Liver (tissue), 8 donors: Measurements from ENCODE around the gene CCR5AS.
A peak's percentile ranks its signal among the peaks of the same experiment; 100 is the strongest.

Experiments
- DNase-seq: peaks from one replicate; pipeline ENCODE4 v3.0.0-alpha.2; 2017; ENCODE audit warnings: low spot score
- H3K27ac ChIP-seq, 2 donors: one replicate each; pipeline ENCODE4 v1.7.0; 2013; ENCODE audit warnings: inconsistent platforms in 2 of 2, low read length in 2 of 2, control low read depth in 1 of 2, low read depth in 1 of 2, mild to moderate bottlenecking in 1 of 2
- H3K27me3 ChIP-seq, 4 donors: one replicate each; pipeline versions ENCODE4 v1.6.1 to v1.7.0; 2013; ENCODE audit warnings: low read length in 3 of 4, inconsistent platforms in 1 of 4, mild to moderate bottlenecking in 1 of 4, moderate library complexity in 1 of 4; ENCODE audit not compliant: control insufficient read depth in 4 of 4, insufficient read depth in 4 of 4
- H3K36me3 ChIP-seq, 4 donors: one replicate each; pipeline versions ENCODE4 v1.6.1 to v1.7.0; 2013; ENCODE audit warnings: low read length in 3 of 4, mild to moderate bottlenecking in 3 of 4, low read depth in 1 of 4, moderate library complexity in 1 of 4; ENCODE audit not compliant: control insufficient read depth in 4 of 4, insufficient read depth in 3 of 4
- H3K4me1 ChIP-seq, 4 donors: one replicate each; pipeline versions ENCODE4 v1.6.1 to v1.7.0; 2013; ENCODE audit warnings: low read length in 3 of 4, mild to moderate bottlenecking in 3 of 4, moderate library complexity in 1 of 4; ENCODE audit not compliant: control insufficient read depth in 4 of 4, insufficient read depth in 4 of 4
- H3K4me3 ChIP-seq, 3 donors: one replicate each; pipeline versions ENCODE4 v1.6.1 to v1.7.0; 2013; ENCODE audit warnings: low read length in 3 of 3, control low read depth in 1 of 3, low read depth in 1 of 3, mild to moderate bottlenecking in 1 of 3
- H3K9ac ChIP-seq, 2 donors: one replicate each; pipeline ENCODE4 v1.7.0; 2013; ENCODE audit warnings: low read length in 2 of 2, mild to moderate bottlenecking in 2 of 2, moderate library complexity in 2 of 2, control low read depth in 1 of 2, low read depth in 1 of 2
- H3K9me3 ChIP-seq, 4 donors: one replicate each; pipeline versions ENCODE4 v1.6.1 to v1.7.0; 2013; ENCODE audit warnings: low read length in 3 of 4; ENCODE audit not compliant: control insufficient read depth in 4 of 4
- EGR1 ChIP-seq, 2 donors: IDR thresholded peaks; 2 replicates each; pipeline ENCODE4 v1.6.1; 2016 to 2018; ENCODE audit warnings: antibody characterized with exemption in 2 of 2, low read depth in 2 of 2
- FOXA1 ChIP-seq: IDR thresholded peaks from 2 replicates; pipeline ENCODE4 v1.6.1; 2016; ENCODE audit warnings: antibody characterized with exemption
- FOXA2 ChIP-seq: IDR thresholded peaks from 2 replicates; pipeline ENCODE4 v1.6.1; 2016; ENCODE audit warnings: antibody characterized with exemption
- HNF4A ChIP-seq, 2 donors: conservative IDR thresholded peaks; 2 replicates each; pipeline ENCODE4 v1.6.1; 2016; ENCODE audit warnings: antibody characterized with exemption in 2 of 2, mild to moderate bottlenecking in 2 of 2
- HNF4G ChIP-seq: IDR thresholded peaks from 2 replicates; pipeline ENCODE4 v1.6.1; 2016; ENCODE audit warnings: antibody characterized with exemption
- JUND ChIP-seq, 2 donors: IDR thresholded peaks; 2 replicates each; pipeline ENCODE4 v1.6.1; 2016; ENCODE audit warnings: antibody characterized with exemption in 2 of 2
- NR2F2 ChIP-seq: IDR thresholded peaks from 2 replicates; pipeline ENCODE4 v1.6.1; 2016; ENCODE audit warnings: antibody characterized with exemption
- RAD21 ChIP-seq, 2 donors: IDR thresholded peaks; 2 replicates each; pipeline ENCODE4 v1.6.1; 2016; ENCODE audit warnings: antibody characterized with exemption in 2 of 2, mild to moderate bottlenecking in 2 of 2
- REST ChIP-seq: IDR thresholded peaks from 2 replicates; pipeline ENCODE4 v1.6.1; 2016; ENCODE audit warnings: antibody characterized with exemption, mild to moderate bottlenecking
- RXRA ChIP-seq, 2 donors: IDR thresholded peaks; 2 replicates each; pipeline ENCODE4 v1.6.1; 2017 to 2018; ENCODE audit warnings: antibody characterized with exemption in 2 of 2, mild to moderate bottlenecking in 1 of 2
- SP1 ChIP-seq: IDR thresholded peaks from 2 replicates; pipeline ENCODE4 v1.6.1; 2018; ENCODE audit warnings: antibody characterized with exemption, mild to moderate bottlenecking
- TAF1 ChIP-seq: conservative IDR thresholded peaks from 2 replicates; pipeline ENCODE4 v1.6.1; 2016; ENCODE audit warnings: antibody characterized with exemption, mild to moderate bottlenecking
- YY1 ChIP-seq: IDR thresholded peaks from 2 replicates; pipeline ENCODE4 v1.6.1; 2016; ENCODE audit warnings: antibody characterized with exemption, mild to moderate bottlenecking
- WGBS: extraction: QIAGEN DNeasy Blood & Tissue Kit; methylation state at CpG from one replicate; pipeline ENCODE4 v1.1.7; 2013; 5-methylcytosine and 5-hydroxymethylcytosine counted together
- TF ChIP-seq, protein P1 (sequence below): fragments of 150-350 bp; IDR thresholded peaks from 2 replicates; pipeline ENCODE4 v1.5.1; 2017; ENCODE audit warnings: improper control_type of control experiment, low read depth, low read length; ENCODE audit not compliant: missing input control
- TF ChIP-seq, protein P2 (sequence below): IDR thresholded peaks from 2 replicates; pipeline ENCODE4 v1.6.1; 2016; ENCODE audit warnings: antibody characterized with exemption
- TF ChIP-seq, protein P3 (sequence below): IDR thresholded peaks from 2 replicates; pipeline ENCODE4 v1.6.1; 2016; ENCODE audit warnings: antibody characterized with exemption
- donor health status: healthy.
- donor health status: healthy.
- donor health status: healthy.
- donor health status: healthy.
- donor health status: healthy.

CCR5AS gene

DNA sequence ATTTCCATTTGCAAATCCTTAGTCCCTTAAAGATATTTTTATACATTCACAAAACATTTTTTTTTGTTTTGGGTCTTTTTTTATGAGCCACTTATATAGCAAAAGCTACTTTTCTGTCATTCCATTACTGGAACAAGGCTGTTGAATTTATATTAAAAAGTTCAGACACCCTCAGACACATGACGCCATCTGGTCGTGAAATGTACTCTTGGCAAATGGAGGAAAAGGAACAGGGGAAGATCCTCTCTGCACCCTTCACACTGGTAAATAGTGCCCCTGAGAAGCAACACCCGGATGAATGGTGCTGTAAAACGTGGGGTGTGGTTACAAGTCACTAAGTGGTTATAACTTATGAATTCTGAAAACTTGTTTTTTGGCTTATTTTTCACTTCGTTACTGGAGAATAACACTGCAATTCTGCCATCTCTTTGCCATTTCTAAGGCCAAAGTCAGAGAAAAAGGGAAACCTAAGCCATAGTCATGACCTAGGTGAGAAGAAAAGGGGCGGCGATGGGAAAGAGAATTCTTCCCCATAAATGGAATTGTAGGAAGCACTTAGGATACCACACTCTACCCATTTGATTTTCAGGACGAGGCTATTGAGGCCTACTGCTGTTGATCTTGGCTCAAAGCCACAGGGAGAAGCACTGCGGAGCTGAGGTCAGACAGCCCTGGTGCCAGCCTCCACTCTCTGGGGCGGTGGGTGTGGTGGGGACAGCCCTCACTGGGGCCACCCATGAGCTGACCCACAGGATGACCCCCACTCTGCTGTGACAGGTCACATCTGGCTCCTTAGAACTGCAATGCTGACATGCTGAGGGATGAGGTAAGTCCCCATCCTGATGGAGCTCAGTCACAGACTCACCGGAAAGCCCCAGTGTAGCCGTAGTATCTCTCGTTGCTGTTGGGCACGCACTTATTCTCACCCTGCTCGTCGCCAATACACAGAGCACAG is 36.0 kb upstream of the CCR5AS start:
- Histone ChIP-seq H3K9me3 (no peaks in the 10 kb centered on the region), H3K27ac (no peak overlapping the region), H3K4me3 (no peak overlapping the region), H3K9ac (no peak overlapping the region), H3K36me3 (no peaks in the 10 kb centered on the region), H3K4me1 (no peaks in the 10 kb centered on the region), H3K27me3 (no peaks in the 10 kb centered on the region)
- TF ChIP-seq FOXA1 (no peak), JUND (IDR thresholded peaks at IDR 0.05) (no peak), RAD21 (IDR thresholded peaks at IDR 0.05) (peak; percentile 69 to 82), SP1 (no peak)
- TF ChIP-seq, protein P1, sequence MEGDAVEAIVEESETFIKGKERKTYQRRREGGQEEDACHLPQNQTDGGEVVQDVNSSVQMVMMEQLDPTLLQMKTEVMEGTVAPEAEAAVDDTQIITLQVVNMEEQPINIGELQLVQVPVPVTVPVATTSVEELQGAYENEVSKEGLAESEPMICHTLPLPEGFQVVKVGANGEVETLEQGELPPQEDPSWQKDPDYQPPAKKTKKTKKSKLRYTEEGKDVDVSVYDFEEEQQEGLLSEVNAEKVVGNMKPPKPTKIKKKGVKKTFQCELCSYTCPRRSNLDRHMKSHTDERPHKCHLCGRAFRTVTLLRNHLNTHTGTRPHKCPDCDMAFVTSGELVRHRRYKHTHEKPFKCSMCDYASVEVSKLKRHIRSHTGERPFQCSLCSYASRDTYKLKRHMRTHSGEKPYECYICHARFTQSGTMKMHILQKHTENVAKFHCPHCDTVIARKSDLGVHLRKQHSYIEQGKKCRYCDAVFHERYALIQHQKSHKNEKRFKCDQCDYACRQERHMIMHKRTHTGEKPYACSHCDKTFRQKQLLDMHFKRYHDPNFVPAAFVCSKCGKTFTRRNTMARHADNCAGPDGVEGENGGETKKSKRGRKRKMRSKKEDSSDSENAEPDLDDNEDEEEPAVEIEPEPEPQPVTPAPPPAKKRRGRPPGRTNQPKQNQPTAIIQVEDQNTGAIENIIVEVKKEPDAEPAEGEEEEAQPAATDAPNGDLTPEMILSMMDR: peak; percentile 52
- 71% methylated on average over 16 of the region's 16 CpGs for WGBS
- no peak for DNase-seq

- WGBS: 75% methylated on average over 4 of the region's 4 CpGs
- H3K36me3 ChIP-seq: no peaks in the 10 kb centered on the region
- no peaks in the 10 kb centered on the region for H3K4me1 ChIP-seq
- no peaks in the 10 kb centered on the region for H3K27me3 ChIP-seq
- H3K9me3 ChIP-seq: no peaks in the 10 kb centered on the region
- no peak for DNase-seq
- no peak overlapping the region for H3K4me3 ChIP-seq
- H3K9ac ChIP-seq: no peak overlapping the region
- H3K27ac ChIP-seq: no peak overlapping the region
- TF ChIP-seq HNF4G (no peak), TAF1 (no peak), REST (no peak), FOXA2 (no peak), RAD21 (IDR thresholded peaks at IDR 0.05) (no peak), RXRA (IDR thresholded peaks at IDR 0.05) (no peak), YY1 (no peak), EGR1 (IDR thresholded peaks at IDR 0.05; ENCODE audit: low read depth in 2 of 2) (no peak), NR2F2 (no peak), HNF4A (conservative IDR thresholded peaks at IDR 0.05) (no peak), SP1 (no peak), JUND (IDR thresholded peaks at IDR 0.05) (no peak), FOXA1 (no peak)
- TF ChIP-seq, protein P2, sequence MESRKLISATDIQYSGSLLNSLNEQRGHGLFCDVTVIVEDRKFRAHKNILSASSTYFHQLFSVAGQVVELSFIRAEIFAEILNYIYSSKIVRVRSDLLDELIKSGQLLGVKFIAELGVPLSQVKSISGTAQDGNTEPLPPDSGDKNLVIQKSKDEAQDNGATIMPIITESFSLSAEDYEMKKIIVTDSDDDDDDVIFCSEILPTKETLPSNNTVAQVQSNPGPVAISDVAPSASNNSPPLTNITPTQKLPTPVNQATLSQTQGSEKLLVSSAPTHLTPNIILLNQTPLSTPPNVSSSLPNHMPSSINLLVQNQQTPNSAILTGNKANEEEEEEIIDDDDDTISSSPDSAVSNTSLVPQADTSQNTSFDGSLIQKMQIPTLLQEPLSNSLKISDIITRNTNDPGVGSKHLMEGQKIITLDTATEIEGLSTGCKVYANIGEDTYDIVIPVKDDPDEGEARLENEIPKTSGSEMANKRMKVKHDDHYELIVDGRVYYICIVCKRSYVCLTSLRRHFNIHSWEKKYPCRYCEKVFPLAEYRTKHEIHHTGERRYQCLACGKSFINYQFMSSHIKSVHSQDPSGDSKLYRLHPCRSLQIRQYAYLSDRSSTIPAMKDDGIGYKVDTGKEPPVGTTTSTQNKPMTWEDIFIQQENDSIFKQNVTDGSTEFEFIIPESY: no peak
- TF ChIP-seq, protein P3, sequence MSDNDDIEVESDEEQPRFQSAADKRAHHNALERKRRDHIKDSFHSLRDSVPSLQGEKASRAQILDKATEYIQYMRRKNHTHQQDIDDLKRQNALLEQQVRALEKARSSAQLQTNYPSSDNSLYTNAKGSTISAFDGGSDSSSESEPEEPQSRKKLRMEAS: no peak
- TF ChIP-seq, protein P1: no peak
These were observed 33.8 kb upstream of the CCR5AS start for GRCh38 chr3:46440531-46441294.
